Neutrophil (primary cell): Measurements from ENCODE around the gene CCDC34.

Experiments
- H3K27ac ChIP-seq: fragments of 200-600 bp; sonication (generic); 2 replicates; pipeline ENCODE4 v1.5.1; 2016; ENCODE audit warnings: mild to moderate bottlenecking, moderate library complexity
- H3K27me3 ChIP-seq: fragments of 200-600 bp; sonication (generic); 2 replicates; pipeline ENCODE4 v1.6.0; 2016; ENCODE audit warnings: mild to moderate bottlenecking
- H3K36me3 ChIP-seq: fragments of 200-600 bp; sonication (generic); 2 replicates; pipeline ENCODE4 v1.5.1; 2017
- H3K4me1 ChIP-seq, 2 experiments: fragments of 200-600 bp in 1 of 2; sonication (generic) in 1 of 2; 1 replicate in 1 of 2; 2 replicates in 1 of 2; pipeline versions ENCODE4 v1.5.1 to v1.6.1; 2013 to 2016; ENCODE audit warnings: low read depth in 1 of 2, low read length in 1 of 2, mild to moderate bottlenecking in 1 of 2, moderate library complexity in 1 of 2; ENCODE audit not compliant: control insufficient read depth in 1 of 2, insufficient read depth in 1 of 2
- H3K4me3 ChIP-seq, 2 experiments: fragments of 200-600 bp in 1 of 2; sonication (generic) in 1 of 2; 1 replicate in 1 of 2; 2 replicates in 1 of 2; pipeline ENCODE4 v1.5.1; 2013 to 2016; ENCODE audit warnings: low read depth in 1 of 2, low read length in 1 of 2, mild to moderate bottlenecking in 1 of 2, moderate library complexity in 1 of 2
- H3K9me3 ChIP-seq: fragments of 200-600 bp; sonication (generic); 2 replicates; pipeline ENCODE4 v1.5.1; 2016
- TF ChIP-seq, protein P1 (sequence below): fragments of 200-600 bp; sonication (generic); IDR thresholded peaks from 2 replicates; pipeline ENCODE4 v1.5.1; 2016; ENCODE audit warnings: antibody characterized with exemption

Gene CCDC34

GRCh38 chr11:27315836-27316235 lies 47.2 kb downstream of the CCDC34 start:
- TF ChIP-seq, protein P1, sequence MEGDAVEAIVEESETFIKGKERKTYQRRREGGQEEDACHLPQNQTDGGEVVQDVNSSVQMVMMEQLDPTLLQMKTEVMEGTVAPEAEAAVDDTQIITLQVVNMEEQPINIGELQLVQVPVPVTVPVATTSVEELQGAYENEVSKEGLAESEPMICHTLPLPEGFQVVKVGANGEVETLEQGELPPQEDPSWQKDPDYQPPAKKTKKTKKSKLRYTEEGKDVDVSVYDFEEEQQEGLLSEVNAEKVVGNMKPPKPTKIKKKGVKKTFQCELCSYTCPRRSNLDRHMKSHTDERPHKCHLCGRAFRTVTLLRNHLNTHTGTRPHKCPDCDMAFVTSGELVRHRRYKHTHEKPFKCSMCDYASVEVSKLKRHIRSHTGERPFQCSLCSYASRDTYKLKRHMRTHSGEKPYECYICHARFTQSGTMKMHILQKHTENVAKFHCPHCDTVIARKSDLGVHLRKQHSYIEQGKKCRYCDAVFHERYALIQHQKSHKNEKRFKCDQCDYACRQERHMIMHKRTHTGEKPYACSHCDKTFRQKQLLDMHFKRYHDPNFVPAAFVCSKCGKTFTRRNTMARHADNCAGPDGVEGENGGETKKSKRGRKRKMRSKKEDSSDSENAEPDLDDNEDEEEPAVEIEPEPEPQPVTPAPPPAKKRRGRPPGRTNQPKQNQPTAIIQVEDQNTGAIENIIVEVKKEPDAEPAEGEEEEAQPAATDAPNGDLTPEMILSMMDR, result no peak
- H3K4me3 ChIP-seq, result no peak overlapping the region
- H3K27me3 ChIP-seq, result no peaks in the 10 kb centered on the region
- H3K36me3 ChIP-seq, result no peaks in the 10 kb centered on the region
- no peaks in the 10 kb centered on the region for H3K9me3 ChIP-seq
- H3K27ac ChIP-seq, result no peak overlapping the region
- no peaks in the 10 kb centered on the region for H3K4me1 ChIP-seq

DNA sequence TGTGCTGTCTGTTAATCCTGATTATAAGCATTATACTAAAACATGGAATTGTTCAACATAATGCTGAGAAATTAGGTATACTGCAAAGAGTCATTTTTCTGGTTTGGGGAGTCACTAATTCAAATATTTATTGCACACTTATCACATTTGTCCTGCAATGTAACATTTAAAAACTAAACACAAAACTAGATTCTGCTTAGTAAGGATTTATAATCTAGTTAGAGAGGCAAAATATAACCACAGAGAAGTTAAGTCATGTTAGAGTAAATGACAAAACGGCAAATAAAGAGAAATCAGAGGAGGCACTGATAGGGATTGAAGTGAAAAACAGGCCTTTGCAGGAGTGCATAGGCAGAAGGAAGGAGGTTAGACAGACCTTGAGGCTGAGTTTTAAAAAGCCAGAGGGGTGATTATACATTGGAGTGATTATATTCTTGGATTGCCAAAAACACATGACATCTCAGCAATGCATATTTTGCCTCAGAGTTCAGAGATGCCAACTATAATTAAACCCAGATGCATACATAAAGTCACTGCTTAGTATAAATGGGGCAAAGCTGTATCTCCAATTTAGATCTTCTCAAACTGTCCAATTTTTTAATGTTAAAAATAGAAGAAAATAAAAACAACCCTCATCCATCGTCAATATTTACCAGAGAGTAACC lies 49.7 kb downstream of the CCDC34 start:
- Histone ChIP-seq H3K27ac (no peak overlapping the region), H3K4me1 (no peaks in the 10 kb centered on the region), H3K27me3 (no peaks in the 10 kb centered on the region), H3K9me3 (no peaks in the 10 kb centered on the region), H3K36me3 (no peaks in the 10 kb centered on the region), H3K4me3 (no peak overlapping the region)
- TF ChIP-seq, protein P1, result no peak

GRCh38 chr11:27312110-27312509 lies 50.9 kb downstream of the CCDC34 start:
- no peaks in the 10 kb centered on the region for H3K4me1 ChIP-seq
- no peaks in the 10 kb centered on the region for H3K27me3 ChIP-seq
- no peaks in the 10 kb centered on the region for H3K9me3 ChIP-seq
- H3K27ac ChIP-seq, result no peak overlapping the region
- no peak overlapping the region for H3K4me3 ChIP-seq
- TF ChIP-seq, protein P1, result no peak
- no peaks in the 10 kb centered on the region for H3K36me3 ChIP-seq

GRCh38 chr11:27310707-27311106 lies 52.3 kb downstream of the CCDC34 start:
- no peaks in the 10 kb centered on the region for H3K27me3 ChIP-seq
- no peaks in the 10 kb centered on the region for H3K9me3 ChIP-seq
- no peaks in the 10 kb centered on the region for H3K36me3 ChIP-seq
- no peak overlapping the region for H3K27ac ChIP-seq
- no peak overlapping the region for H3K4me3 ChIP-seq
- no peaks in the 10 kb centered on the region for H3K4me1 ChIP-seq
- TF ChIP-seq, protein P1, result no peak

GRCh38 chr11:27310182-27310581 lies 52.8 kb downstream of the CCDC34 start:
- H3K4me1 ChIP-seq, result no peaks in the 10 kb centered on the region
- TF ChIP-seq, protein P1, result no peak
- H3K27me3 ChIP-seq, result no peaks in the 10 kb centered on the region
- H3K9me3 ChIP-seq, result no peaks in the 10 kb centered on the region
- H3K36me3 ChIP-seq, result no peaks in the 10 kb centered on the region
- H3K27ac ChIP-seq, result no peak overlapping the region
- no peak overlapping the region for H3K4me3 ChIP-seq
